HCT116 (cell line): ENCODE data around the gene LCNL1. TPM values are rescaled to one million over a fixed set of nuclear protein-coding genes. Genes with fewer than 3 reads are reported as not detected.

Source experiments
- ATAC-seq: fragments of 200-7000 bp; cut with Tn5 transposase; 2 replicates; pipeline ENCODE4 v1.9.1; 2020; ENCODE audit warnings: mild to moderate bottlenecking, moderate library complexity
- BruUV-seq: library from RNA; stranded (reverse); fragments of 400-500 nt; replicated peaks from 2 replicates; lab custom pipeline; 2021; lab: Mats Ljungman, UMichigan
- CTCF ChIA-PET: fragments of 300-600 bp; sonication (Branson Sonifier 250); formaldehyde crosslinking; loops from one replicate; lab custom pipeline; 2021; ENCODE audit warnings: antibody characterized with exemption; lab: Charles Lee
- POLR2A ChIA-PET: fragments of 300-600, 350-600 bp; sonication (Branson Sonifier 250); formaldehyde crosslinking; loops from one replicate; lab custom pipeline; 2021; ENCODE audit warnings: antibody characterized with exemption; lab: Charles Lee
- RAD21 ChIA-PET, 2 experiments: fragments of 300-600 bp; sonication (Branson Sonifier 250); formaldehyde crosslinking; loops; one replicate each; lab custom pipeline; 2023; ENCODE audit warnings: low total read pairs in 2 of 2; ENCODE audit not compliant: uncharacterized antibody in 2 of 2, unreplicated experiment in 2 of 2, low non-redundant PET in 1 of 2; lab: Charles Lee
- DNase-seq: peaks from one replicate; pipeline ENCODE4 v3.0.0-alpha.2; 2010; ENCODE audit warnings: low read depth, low spot score
- H2AFZ ChIP-seq: fragments of 200-600 bp; shearing (Covaris generic), sonication (generic); 2 replicates; pipeline ENCODE4 v1.6.1; 2017; ENCODE audit warnings: low read depth, mixed run types, mixed read lengths, antibody characterized with exemption, low read length; ENCODE audit not compliant: poor library complexity, severe bottlenecking
- H3K27ac ChIP-seq: 2 replicates; pipeline ENCODE4 v1.5.1; 2012; ENCODE audit warnings: low read depth, low read length
- H3K27me3 ChIP-seq: fragments of 200-600 bp; sonication (generic); 2 replicates; pipeline ENCODE4 v1.6.1; 2016; ENCODE audit warnings: mixed run types, low read length, mixed read lengths; ENCODE audit not compliant: insufficient read depth
- H3K36me3 ChIP-seq, 2 experiments: fragments of 200-500 bp in 1 of 2; fragments of 200-600 bp in 1 of 2; sonication (Bioruptor generic) in 1 of 2; sonication (generic) in 1 of 2; 2 replicates each; pipeline versions ENCODE4 v1.5.1 to v1.6.1; 2014 to 2016; ENCODE audit warnings: low read length in 2 of 2, inconsistent platforms in 1 of 2, mixed read lengths in 1 of 2, mixed run types in 1 of 2; ENCODE audit not compliant: insufficient read depth in 2 of 2, control insufficient read depth in 1 of 2
- H3K4me1 ChIP-seq, 2 experiments: fragments of 200-600 bp in 1 of 2; sonication (generic) in 1 of 2; 2 replicates each; pipeline versions ENCODE4 v1.5.1 to v1.6.1; 2012 to 2017; ENCODE audit warnings: low read length in 2 of 2, inconsistent platforms in 1 of 2, mild to moderate bottlenecking in 1 of 2, mixed read lengths in 1 of 2, mixed run types in 1 of 2, moderate library complexity in 1 of 2; ENCODE audit not compliant: insufficient read depth in 2 of 2, control insufficient read depth in 1 of 2
- H3K4me2 ChIP-seq: fragments of 200-600 bp; sonication (generic); 2 replicates; pipeline ENCODE4 v1.6.1; 2017; ENCODE audit warnings: mixed run types, low read length, mixed read lengths
- H3K4me3 ChIP-seq, 2 experiments: fragments of 200-600 bp in 1 of 2; sonication (generic) in 1 of 2; replicated peaks in 1 of 2; 2 replicates each; pipeline ENCODE4 v1.5.1; 2011 to 2016; ENCODE audit warnings: low read length in 2 of 2, control low read depth in 1 of 2, low read depth in 1 of 2, mild to moderate bottlenecking in 1 of 2, mixed read lengths in 1 of 2, mixed run types in 1 of 2
- H3K79me2 ChIP-seq: fragments of 200-600 bp; sonication (generic); 2 replicates; pipeline ENCODE4 v1.6.1; 2017; ENCODE audit warnings: mild to moderate bottlenecking, mixed run types, low read length, moderate library complexity, mixed read lengths; ENCODE audit not compliant: insufficient read depth
- H3K9ac ChIP-seq: fragments of 200-600 bp; sonication (generic); 2 replicates; pipeline ENCODE4 v1.6.1; 2016; ENCODE audit warnings: low read length, mixed read lengths
- H3K9me2 ChIP-seq: fragments of 200-600 bp; sonication (generic), shearing (Covaris generic); 2 replicates; pipeline ENCODE4 v1.6.1; 2017; ENCODE audit warnings: mixed run types, mild to moderate bottlenecking, moderate library complexity; ENCODE audit not compliant: insufficient read depth
- H3K9me3 ChIP-seq, 2 experiments: fragments of 200-500 bp in 1 of 2; fragments of 200-600 bp in 1 of 2; sonication (Bioruptor generic) in 1 of 2; sonication (generic) in 1 of 2; 2 replicates each; pipeline ENCODE4 v1.6.1; 2014 to 2017; ENCODE audit warnings: low read length in 2 of 2, mixed read lengths in 2 of 2, inconsistent platforms in 1 of 2, low read depth in 1 of 2, mild to moderate bottlenecking in 1 of 2, mixed run types in 1 of 2, moderate library complexity in 1 of 2; ENCODE audit not compliant: control insufficient read depth in 1 of 2, insufficient read depth in 1 of 2
- H4K20me1 ChIP-seq: fragments of 200-600 bp; sonication (generic), shearing (Covaris generic); 2 replicates; pipeline ENCODE4 v1.6.1; 2017; ENCODE audit warnings: mixed run types, mild to moderate bottlenecking, moderate library complexity; ENCODE audit not compliant: insufficient read depth
- ATF3 ChIP-seq: IDR thresholded peaks from 2 replicates; pipeline ENCODE4 v1.6.1; 2012
- CEBPB ChIP-seq: IDR thresholded peaks from 2 replicates; pipeline ENCODE4 v1.6.1; 2012; ENCODE audit warnings: low read depth
- CTCF ChIP-seq, 3 experiments: fragments of 200-600 bp in 1 of 3; sonication (generic) in 1 of 3; IDR thresholded peaks in 2 of 3; conservative IDR thresholded peaks in 1 of 3; 2 replicates each; pipeline ENCODE4 v1.5.1; 2012 to 2017; ENCODE audit warnings: low read depth in 2 of 3, low read length in 2 of 3, antibody characterized with exemption in 1 of 3, borderline replicate concordance in 1 of 3, control low read depth in 1 of 3, mild to moderate bottlenecking in 1 of 3, mixed read lengths in 1 of 3, mixed run types in 1 of 3, moderate library complexity in 1 of 3; ENCODE audit not compliant: insufficient read depth in 1 of 3
- EGR1 ChIP-seq: IDR thresholded peaks from 2 replicates; pipeline ENCODE4 v1.6.1; 2012; ENCODE audit warnings: low read depth
- ELF1 ChIP-seq: IDR thresholded peaks from 2 replicates; pipeline ENCODE4 v1.6.1; 2012; ENCODE audit warnings: low read depth, borderline replicate concordance
- EZH2 ChIP-seq: fragments of 200-600 bp; sonication (generic); IDR thresholded peaks from 2 replicates; pipeline ENCODE4 v1.6.1; 2017; ENCODE audit warnings: antibody characterized with exemption, mixed run types
- EZH2phosphoT487 ChIP-seq: fragments of 200-600 bp; IDR thresholded peaks from 2 replicates; pipeline ENCODE4 v1.6.1; 2018; ENCODE audit warnings: antibody characterized with exemption, borderline replicate concordance
- FOSL1 ChIP-seq: IDR thresholded peaks from 2 replicates; pipeline ENCODE4 v1.6.1; 2012; ENCODE audit warnings: low read depth
- MAX ChIP-seq: IDR thresholded peaks from 2 replicates; pipeline ENCODE4 v1.6.1; 2012
- POLR2A ChIP-seq: IDR thresholded peaks from 2 replicates; pipeline ENCODE4 v1.7.0; 2011; ENCODE audit warnings: borderline replicate concordance; ENCODE audit not compliant: insufficient read depth, insufficient read length; ENCODE audit errors: extremely low read depth
- POLR2AphosphoS5 ChIP-seq: IDR thresholded peaks from 2 replicates; pipeline ENCODE4 v1.6.1; 2011; ENCODE audit warnings: mild to moderate bottlenecking, low read depth, low read length, moderate library complexity
- REST ChIP-seq: IDR thresholded peaks from 2 replicates; pipeline ENCODE4 v1.6.1; 2012; ENCODE audit warnings: low read depth
- SIN3A ChIP-seq: IDR thresholded peaks from 2 replicates; pipeline ENCODE4 v1.6.1; 2012; ENCODE audit warnings: low read depth
- SP1 ChIP-seq: IDR thresholded peaks from 2 replicates; pipeline ENCODE4 v1.6.1; 2012; ENCODE audit warnings: low read depth
- SRF ChIP-seq: IDR thresholded peaks from 2 replicates; pipeline ENCODE4 v1.6.1; 2012; ENCODE audit warnings: low read depth
- YY1 ChIP-seq: IDR thresholded peaks from 2 replicates; pipeline ENCODE4 v1.6.1; 2011; ENCODE audit warnings: low read length, low read depth, moderate library complexity, mild to moderate bottlenecking; ENCODE audit not compliant: insufficient replicate concordance; ENCODE audit errors: extremely low read depth
- ZBTB33 ChIP-seq: IDR thresholded peaks from 2 replicates; pipeline ENCODE4 v1.6.1; 2011; ENCODE audit warnings: mild to moderate bottlenecking, low read length, moderate library complexity; ENCODE audit not compliant: insufficient replicate concordance; ENCODE audit errors: extremely low read depth
- ZNF274 ChIP-seq: fragments of 200-500 bp; sonication (Bioruptor generic); IDR thresholded peaks from 2 replicates; pipeline ENCODE4 v1.6.1; 2014; ENCODE audit warnings: mild to moderate bottlenecking, low read depth, low read length, inconsistent platforms
- intact Hi-C: fragments of 100-400 bp; cut with micrococcal nuclease; formaldehyde crosslinking; loops from 2 replicates; pipeline ENCODE4 v1.10.0; 2022
- total RNA-seq: library from RNA; stranded (reverse); gene quantifications from one replicate; pipeline ENCODE4 v1.2.1, GENCODE V29; 2021; ENCODE audit not compliant: unreplicated experiment

LCNL1 gene
- total RNA-seq, 1 experiment from 2014 or later: 0.44 TPM

- H3K9ac ChIP-seq: no peak overlapping the region
- no peaks in the 10 kb centered on the region for H4K20me1 ChIP-seq
- TF ChIP-seq FOSL1 (no peak), CTCF (IDR thresholded peaks at IDR 0.05 in 2 of 3, conservative IDR thresholded peaks at IDR 0.05 in 1 of 3; ENCODE audit: borderline replicate concordance in 1 of 3, insufficient read depth in 1 of 3, low read depth in 2 of 3, low read length in 2 of 3) (no peak), ELF1 (no peak), SRF (no peak), REST (no peak), YY1 (no peak), EZH2 (no peak), CEBPB (no peak), MAX (no peak), SIN3A (no peak), ZNF274 (no peak), POLR2A (no peak), EGR1 (no peak), ATF3 (no peak), EZH2phosphoT487 (no peak), POLR2AphosphoS5 (no peak), SP1 (no peak), ZBTB33 (no peak)
- intact Hi-C loops: no loop called here
- no peak overlapping the region for H2AFZ ChIP-seq
- no peak overlapping the region for H3K4me3 ChIP-seq
- CTCF ChIA-PET: no interaction called here
- no peaks in the 10 kb centered on the region for H3K9me3 ChIP-seq
- H3K27me3 ChIP-seq: no peaks in the 10 kb centered on the region
- RAD21 ChIA-PET: no interaction called here
- DNase-seq (no peak), ATAC-seq (no peak)
- H3K4me1 ChIP-seq: no peaks in the 10 kb centered on the region
- POLR2A ChIA-PET: no interaction called here
- H3K27ac ChIP-seq: no peak overlapping the region
- H3K9me2 ChIP-seq: no peaks in the 10 kb centered on the region
- no peak overlapping the region for H3K4me2 ChIP-seq
- H3K36me3 ChIP-seq: peaks cover 19 to 34% of the 10 kb centered on the region in 2 experiments; a peak in 3 of 4 replicates
- H3K79me2 ChIP-seq: no peaks in the 10 kb centered on the region
- no TSS peak for BruUV-seq
These were observed 31.4 kb downstream of the LCNL1 start for GRCh38 chr9:137014166-137014565.
